Upper lobe of left lung (tissue), 4 donors: ENCODE measurements around the gene ZNF800.

Experiments
- POLR2A ChIP-seq, 4 donors: fragments of 450-650 bp; IDR thresholded peaks; one replicate each; pipeline ENCODE4 v1.5.1; 2016 to 2017; ENCODE audit warnings: antibody characterized with exemption in 4 of 4, mild to moderate bottlenecking in 2 of 4
- TF ChIP-seq, protein P1 (sequence below), 6 experiments: fragments of 450-650 bp in 4 of 6; fragments of 200-600 bp in 2 of 6; sonication (generic) in 2 of 6; IDR thresholded peaks; one replicate each; pipeline ENCODE4 v1.5.1; 2016 to 2019; ENCODE audit warnings: antibody characterized with exemption in 6 of 6

DNA sequence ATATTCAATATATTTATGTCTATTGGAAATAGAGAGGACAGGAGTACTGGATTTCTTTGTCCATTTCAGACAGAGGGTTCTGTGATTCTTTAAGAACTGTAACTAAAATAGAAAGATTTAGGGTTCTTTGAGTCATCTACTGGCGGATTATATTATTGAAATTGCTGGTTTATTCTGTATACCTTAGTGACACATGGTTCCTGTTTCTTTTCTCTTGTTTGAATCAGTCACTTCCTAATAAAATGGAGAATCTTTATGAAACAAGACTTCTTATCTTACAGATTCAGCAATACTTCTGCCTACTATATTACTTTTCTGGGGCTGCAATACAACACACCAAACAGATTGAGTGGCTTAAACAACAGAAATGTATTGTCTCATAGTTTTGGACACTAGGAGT lies 20.8 kb upstream of the ZNF800 start:
- TF ChIP-seq, protein P1, sequence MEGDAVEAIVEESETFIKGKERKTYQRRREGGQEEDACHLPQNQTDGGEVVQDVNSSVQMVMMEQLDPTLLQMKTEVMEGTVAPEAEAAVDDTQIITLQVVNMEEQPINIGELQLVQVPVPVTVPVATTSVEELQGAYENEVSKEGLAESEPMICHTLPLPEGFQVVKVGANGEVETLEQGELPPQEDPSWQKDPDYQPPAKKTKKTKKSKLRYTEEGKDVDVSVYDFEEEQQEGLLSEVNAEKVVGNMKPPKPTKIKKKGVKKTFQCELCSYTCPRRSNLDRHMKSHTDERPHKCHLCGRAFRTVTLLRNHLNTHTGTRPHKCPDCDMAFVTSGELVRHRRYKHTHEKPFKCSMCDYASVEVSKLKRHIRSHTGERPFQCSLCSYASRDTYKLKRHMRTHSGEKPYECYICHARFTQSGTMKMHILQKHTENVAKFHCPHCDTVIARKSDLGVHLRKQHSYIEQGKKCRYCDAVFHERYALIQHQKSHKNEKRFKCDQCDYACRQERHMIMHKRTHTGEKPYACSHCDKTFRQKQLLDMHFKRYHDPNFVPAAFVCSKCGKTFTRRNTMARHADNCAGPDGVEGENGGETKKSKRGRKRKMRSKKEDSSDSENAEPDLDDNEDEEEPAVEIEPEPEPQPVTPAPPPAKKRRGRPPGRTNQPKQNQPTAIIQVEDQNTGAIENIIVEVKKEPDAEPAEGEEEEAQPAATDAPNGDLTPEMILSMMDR (IDR thresholded peaks at IDR 0.05), result no peak
- TF ChIP-seq POLR2A (IDR thresholded peaks at IDR 0.05), result no peak
